ENCODE results near the gene APOBEC4. TPM values are rescaled to one million over a fixed set of nuclear protein-coding genes. Genes with fewer than 3 reads are reported as not detected.

Gene APOBEC4
- total and polyA plus RNA-seq, 4 donors: 1.4 to 5.3 (median 3.1) TPM

GRCh38 chr1:183656355-183656754 is 3.2 kb upstream of the APOBEC4 start:
- H3K27ac ChIP-seq (ENCODE audit: low read depth in 1 of 2, low read length in 1 of 2): no peak overlapping the region
- no peak overlapping the region for H3K4me3 ChIP-seq
- no peaks in the 10 kb centered on the region for H3K9me3 ChIP-seq (ENCODE audit: control insufficient read depth in 4 of 4, insufficient read depth in 3 of 4, low read length in 3 of 4)
- no peaks in the 10 kb centered on the region for H3K27me3 ChIP-seq (ENCODE audit: control insufficient read depth in 3 of 3, insufficient read depth in 3 of 3, low read length in 2 of 3)
- 87 to 92% methylated on average over 3 of the region's 3 CpGs for WGBS, 2 donors
- no peak for TF ChIP-seq CTCF (IDR thresholded peaks at IDR 0.05; ENCODE audit: control extremely low read depth, extremely low read depth)
- no peak overlapping the region for H3K9ac ChIP-seq (ENCODE audit: insufficient read depth in 1 of 2, low read length in 2 of 2)
- peaks cover 0 to 30% (median 0%) of the 10 kb centered on the region in 5 donors for H3K4me1 ChIP-seq (ENCODE audit: control insufficient read depth in 5 of 5, insufficient read depth in 5 of 5, low read length in 5 of 5)
- DNase-seq (no peak), ATAC-seq (ENCODE audit: insufficient read depth, low FRiP score) (no peak)
- no peaks in the 10 kb centered on the region for H3K36me3 ChIP-seq (ENCODE audit: control insufficient read depth in 4 of 4, insufficient read depth in 4 of 4, low read length in 4 of 4)

- no peak overlapping the region for H3K4me3 ChIP-seq
- ATAC-seq (ENCODE audit: insufficient read depth, low FRiP score): peak; percentile 86
- no peak overlapping the region for H3K27ac ChIP-seq (ENCODE audit: low read depth in 1 of 2, low read length in 1 of 2)
- WGBS, 2 donors: 10 to 12% methylated on average over 4 of the region's 4 CpGs
- peak; percentile 76 for TF ChIP-seq CTCF (IDR thresholded peaks at IDR 0.05; ENCODE audit: control extremely low read depth, extremely low read depth)
- H3K27me3 ChIP-seq (ENCODE audit: control insufficient read depth in 3 of 3, insufficient read depth in 3 of 3, low read length in 2 of 3): no peaks in the 10 kb centered on the region
- no peaks in the 10 kb centered on the region for H3K9me3 ChIP-seq (ENCODE audit: control insufficient read depth in 4 of 4, insufficient read depth in 3 of 4, low read length in 3 of 4)
- DNase-seq: peak; percentile 83 to 93 (median 92)
- no peaks in the 10 kb centered on the region for H3K36me3 ChIP-seq (ENCODE audit: control insufficient read depth in 4 of 4, insufficient read depth in 4 of 4, low read length in 4 of 4)
- H3K4me1 ChIP-seq (ENCODE audit: control insufficient read depth in 5 of 5, insufficient read depth in 5 of 5, low read length in 5 of 5): peaks cover 0 to 31% (median 0%) of the 10 kb centered on the region in 5 donors
- no peak overlapping the region for H3K9ac ChIP-seq (ENCODE audit: insufficient read depth in 1 of 2, low read length in 2 of 2)
Measured at GRCh38 chr1:183655562-183656075, 2.5 kb upstream of the APOBEC4 start.

- H3K9ac ChIP-seq (ENCODE audit: insufficient read depth in 1 of 2, low read length in 2 of 2): no peak overlapping the region
- peaks cover 0 to 31% (median 0%) of the 10 kb centered on the region in 5 donors for H3K4me1 ChIP-seq (ENCODE audit: control insufficient read depth in 5 of 5, insufficient read depth in 5 of 5, low read length in 5 of 5)
- no peak for ATAC-seq (ENCODE audit: insufficient read depth, low FRiP score)
- TF ChIP-seq CTCF (IDR thresholded peaks at IDR 0.05; ENCODE audit: control extremely low read depth, extremely low read depth): no peak
- no peaks in the 10 kb centered on the region for H3K27me3 ChIP-seq (ENCODE audit: control insufficient read depth in 3 of 3, insufficient read depth in 3 of 3, low read length in 2 of 3)
- no peaks in the 10 kb centered on the region for H3K36me3 ChIP-seq (ENCODE audit: control insufficient read depth in 4 of 4, insufficient read depth in 4 of 4, low read length in 4 of 4)
- H3K27ac ChIP-seq (ENCODE audit: low read depth in 1 of 2, low read length in 1 of 2): no peak overlapping the region
- no peaks in the 10 kb centered on the region for H3K9me3 ChIP-seq (ENCODE audit: control insufficient read depth in 4 of 4, insufficient read depth in 3 of 4, low read length in 3 of 4)
- DNase-seq: no peak
- no peak overlapping the region for H3K4me3 ChIP-seq
Measured at GRCh38 chr1:183654706-183655105, 1.6 kb upstream of the APOBEC4 start.

- no peak for ATAC-seq (ENCODE audit: insufficient read depth, low FRiP score)
- Histone ChIP-seq H3K27me3 (ENCODE audit: control insufficient read depth in 3 of 3, insufficient read depth in 3 of 3, low read length in 2 of 3) (no peaks in the 10 kb centered on the region), H3K9ac (ENCODE audit: insufficient read depth in 1 of 2, low read length in 2 of 2) (no peak overlapping the region), H3K9me3 (ENCODE audit: control insufficient read depth in 4 of 4, insufficient read depth in 3 of 4, low read length in 3 of 4) (no peaks in the 10 kb centered on the region), H3K4me1 (ENCODE audit: control insufficient read depth in 5 of 5, insufficient read depth in 5 of 5, low read length in 5 of 5) (peaks cover 0 to 31% (median 0%) of the 10 kb centered on the region in 5 donors), H3K36me3 (ENCODE audit: control insufficient read depth in 4 of 4, insufficient read depth in 4 of 4, low read length in 4 of 4) (no peaks in the 10 kb centered on the region), H3K4me3 (no peak overlapping the region), H3K27ac (ENCODE audit: low read depth in 1 of 2, low read length in 1 of 2) (peak overlapping the region; percentile 21 to 32)
- WGBS, 2 donors: 85 to 99% methylated on average over 4 of the region's 4 CpGs
- no peak for DNase-seq
- TF ChIP-seq CTCF (IDR thresholded peaks at IDR 0.05; ENCODE audit: control extremely low read depth, extremely low read depth): no peak
Measured at GRCh38 chr1:183653876-183654451, 848 bp upstream of the APOBEC4 start.

Data from lung (tissue), 12 donors.